GM23338 (cell line): ENCODE measurements around the gene JDP2. TPM values are rescaled to one million over a fixed set of nuclear protein-coding genes. Genes with fewer than 3 reads are reported as not detected.

Experiments
- ATAC-seq: fragments of 200-7000 bp; cut with Tn5 transposase; 3 replicates; pipeline ENCODE4 v1.9.1; 2020
- DNase-seq: peaks from one replicate; pipeline ENCODE4 v3.0.0-alpha.2; 2015; ENCODE audit warnings: low spot score
- H2AFZ ChIP-seq: fragments of 200-600 bp; sonication (generic); 2 replicates; pipeline ENCODE4 v1.8.0; 2016; ENCODE audit warnings: antibody characterized with exemption, mild to moderate bottlenecking, moderate library complexity
- H3F3A ChIP-seq: fragments of 200-600 bp; sonication (generic); replicated peaks from 2 replicates; pipeline ENCODE4 v1.8.0; 2017; ENCODE audit warnings: antibody characterized with exemption, mixed run types, low read depth
- H3K27ac ChIP-seq: fragments of 200-600 bp; sonication (generic); 2 replicates; pipeline ENCODE4 v1.6.1; 2016; ENCODE audit warnings: low read depth
- H3K27me3 ChIP-seq: fragments of 200-600 bp; sonication (generic); 2 replicates; pipeline ENCODE4 v1.8.0; 2016; ENCODE audit warnings: mild to moderate bottlenecking, mixed run types, moderate library complexity; ENCODE audit not compliant: insufficient read depth
- H3K36me3 ChIP-seq: fragments of 200-600 bp; sonication (generic); 2 replicates; pipeline ENCODE4 v1.8.0; 2016; ENCODE audit warnings: mild to moderate bottlenecking; ENCODE audit not compliant: insufficient read depth
- H3K4me1 ChIP-seq: fragments of 200-600 bp; sonication (generic); 2 replicates; pipeline ENCODE4 v1.8.0; 2016; ENCODE audit warnings: mild to moderate bottlenecking, moderate library complexity; ENCODE audit not compliant: insufficient read depth
- H3K4me2 ChIP-seq: fragments of 200-600 bp; sonication (generic); 2 replicates; pipeline ENCODE4 v1.7.1; 2017; ENCODE audit warnings: mixed run types
- H3K4me3 ChIP-seq: fragments of 200-600 bp; sonication (generic); 2 replicates; pipeline ENCODE4 v1.6.1; 2016; ENCODE audit warnings: mixed run types
- H3K79me2 ChIP-seq: fragments of 200-600 bp; sonication (generic); replicated peaks from 2 replicates; pipeline ENCODE4 v1.8.0; 2017; ENCODE audit warnings: mild to moderate bottlenecking; ENCODE audit not compliant: insufficient read depth
- H3K9me2 ChIP-seq: fragments of 200-600 bp; sonication (generic); 2 replicates; pipeline ENCODE4 v1.8.0; 2017; ENCODE audit not compliant: insufficient read depth
- H4K20me1 ChIP-seq: fragments of 200-600 bp; sonication (generic); replicated peaks from 2 replicates; pipeline ENCODE4 v1.8.0; 2017; ENCODE audit warnings: mild to moderate bottlenecking; ENCODE audit not compliant: insufficient read depth
- H3K27ac Mint-ChIP-seq: 2 replicates; pipeline ENCODE4 v1.8.0; 2020; ENCODE audit warnings: inconsistent platforms, mild to moderate bottlenecking, moderate library complexity, mixed read lengths
- H3K27me3 Mint-ChIP-seq: 3 replicates; pipeline ENCODE4 v1.8.0; 2022; ENCODE audit warnings: low read depth, mild to moderate bottlenecking, moderate library complexity, mixed read lengths, inconsistent platforms; ENCODE audit not compliant: insufficient read depth, poor library complexity
- H3K36me3 Mint-ChIP-seq: 3 replicates; pipeline ENCODE4 v1.8.0; 2021; ENCODE audit warnings: low read depth, mild to moderate bottlenecking, inconsistent platforms, moderate library complexity, mixed read lengths
- H3K4me1 Mint-ChIP-seq: 3 replicates; pipeline ENCODE4 v1.8.0; 2020; ENCODE audit warnings: mild to moderate bottlenecking, inconsistent platforms, mixed read lengths
- H3K4me3 Mint-ChIP-seq: 3 replicates; pipeline ENCODE4 v1.8.0; 2021; ENCODE audit warnings: moderate library complexity, mild to moderate bottlenecking, inconsistent platforms, mixed read lengths
- H3K9me3 Mint-ChIP-seq: 3 replicates; pipeline ENCODE4 v1.8.0; 2020; ENCODE audit warnings: moderate library complexity, mild to moderate bottlenecking, inconsistent platforms, mixed read lengths
- CREB1 ChIP-seq: fragments of 250-450 bp; sonication (Bioruptor Pico); IDR thresholded peaks from 2 replicates; pipeline ENCODE4 v1.5.0; 2020; ENCODE audit warnings: low read depth, mild to moderate bottlenecking, moderate library complexity
- EZH2phosphoT487 ChIP-seq: fragments of 200-600 bp; sonication (generic); IDR thresholded peaks from one replicate; pipeline ENCODE4 v1.8.1; 2018; ENCODE audit warnings: antibody characterized with exemption; ENCODE audit not compliant: unreplicated experiment
- JUNB ChIP-seq: IDR thresholded peaks from one replicate; pipeline ENCODE4 v1.6.1; 2016; ENCODE audit warnings: antibody characterized with exemption; ENCODE audit not compliant: unreplicated experiment
- NANOG ChIP-seq: IDR thresholded peaks from 2 replicates; pipeline ENCODE4 v1.6.1; 2016; ENCODE audit warnings: antibody characterized with exemption, borderline replicate concordance
- STAT1 ChIP-seq: IDR thresholded peaks from one replicate; pipeline ENCODE4 v1.6.1; 2016; ENCODE audit warnings: antibody characterized with exemption; ENCODE audit not compliant: unreplicated experiment
- ZNF114 ChIP-seq: fragments of 250-450 bp; sonication (Bioruptor Pico); IDR thresholded peaks from 2 replicates; pipeline ENCODE4 v1.5.0; 2020; ENCODE audit warnings: mild to moderate bottlenecking, moderate library complexity
- ZNF331 ChIP-seq: fragments of 250-450 bp; sonication (Bioruptor Pico); IDR thresholded peaks from 2 replicates; pipeline ENCODE4 v1.5.0; 2020; ENCODE audit warnings: low read depth, mild to moderate bottlenecking, moderate library complexity
- polyA plus RNA-seq: library from polyadenylated mRNA; unstranded; fragments of >200 nt; fragmentation: Nextera tagmentation; extraction: Ambion mirVana; gene quantifications from 2 replicates; pipeline ENCODE4 v1.2.1, GENCODE V29; 2016
- total RNA-seq: library from RNA; depleted of rRNA; stranded (reverse); fragments of >200 nt; shearing (Covaris generic); gene quantifications from 2 replicates; pipeline ENCODE4 v1.2.3, GENCODE V29; 2014
- TF ChIP-seq, protein P1 (sequence below), 2 experiments: fragments of 200-600 bp in 1 of 2; sonication (generic) in 1 of 2; conservative IDR thresholded peaks; 2 replicates each; pipeline versions ENCODE4 v1.5.1 to v1.6.1; 2016 to 2017; ENCODE audit warnings: antibody characterized with exemption in 2 of 2, low read depth in 2 of 2, mild to moderate bottlenecking in 2 of 2, moderate library complexity in 1 of 2

The JDP2 gene
- total and polyA plus RNA-seq, 2 experiments from 2014 or later, result 12.5 to 38.9 TPM

GRCh38 chr14:75487155-75487671 lies 59.4 kb downstream of the JDP2 start:
- H4K20me1 ChIP-seq, result no peaks in the 10 kb centered on the region
- H3K27me3 Mint-ChIP-seq, result peaks cover 4% of the 10 kb centered on the region
- no peak overlapping the region for H3K27ac ChIP-seq
- no peaks in the 10 kb centered on the region for H3K4me1 Mint-ChIP-seq
- no peaks in the 10 kb centered on the region for H3F3A ChIP-seq
- no peaks in the 10 kb centered on the region for H3K36me3 Mint-ChIP-seq
- H3K79me2 ChIP-seq, result no peaks in the 10 kb centered on the region
- DNase-seq, result no peak
- no peak overlapping the region for H3K27ac Mint-ChIP-seq
- no peaks in the 10 kb centered on the region for H3K4me1 ChIP-seq
- no peaks in the 10 kb centered on the region for H3K36me3 ChIP-seq
- 0 out of 2 replicates have a peak overlapping the region, but pooled peaks have one; percentile 47 for H2AFZ ChIP-seq
- no peaks in the 10 kb centered on the region; the same call in 1 of the 2 replicates for H3K9me2 ChIP-seq
- H3K4me3 ChIP-seq, result no peak overlapping the region
- H3K4me3 Mint-ChIP-seq, result no peak overlapping the region
- ATAC-seq, result no peak
- no peaks in the 10 kb centered on the region for H3K9me3 Mint-ChIP-seq
- H3K27me3 ChIP-seq, result no peaks in the 10 kb centered on the region
- H3K4me2 ChIP-seq, result no peak overlapping the region
- TF ChIP-seq ZNF331 (CRISPR knock-in tag), result no peak

- no peak for TF ChIP-seq CREB1 (CRISPR knock-in tag)
- Histone ChIP-seq H2AFZ (peak overlapping the region; percentile 67), H3F3A (no peaks in the 10 kb centered on the region), H3K36me3 (no peaks in the 10 kb centered on the region), H3K4me1 (no peaks in the 10 kb centered on the region), H3K9me2 (no peaks in the 10 kb centered on the region), H3K4me3 (no peak overlapping the region), H3K79me2 (no peaks in the 10 kb centered on the region), H3K27me3 (no peaks in the 10 kb centered on the region), H3K4me2 (0 out of 2 replicates have a peak overlapping the region, but pooled peaks have one; percentile 36), H4K20me1 (no peaks in the 10 kb centered on the region), H3K27ac (no peak overlapping the region)
- DNase-seq (no peak), ATAC-seq (no peak)
- Mint-ChIP-seq H3K9me3 (no peaks in the 10 kb centered on the region), H3K4me1 (no peaks in the 10 kb centered on the region), H3K27ac (no peak overlapping the region), H3K4me3 (no peak overlapping the region), H3K27me3 (peaks cover 4% of the 10 kb centered on the region), H3K36me3 (no peaks in the 10 kb centered on the region)
Observed at GRCh38 chr14:75489480-75489837, 61.6 kb downstream of the JDP2 start.

DNA sequence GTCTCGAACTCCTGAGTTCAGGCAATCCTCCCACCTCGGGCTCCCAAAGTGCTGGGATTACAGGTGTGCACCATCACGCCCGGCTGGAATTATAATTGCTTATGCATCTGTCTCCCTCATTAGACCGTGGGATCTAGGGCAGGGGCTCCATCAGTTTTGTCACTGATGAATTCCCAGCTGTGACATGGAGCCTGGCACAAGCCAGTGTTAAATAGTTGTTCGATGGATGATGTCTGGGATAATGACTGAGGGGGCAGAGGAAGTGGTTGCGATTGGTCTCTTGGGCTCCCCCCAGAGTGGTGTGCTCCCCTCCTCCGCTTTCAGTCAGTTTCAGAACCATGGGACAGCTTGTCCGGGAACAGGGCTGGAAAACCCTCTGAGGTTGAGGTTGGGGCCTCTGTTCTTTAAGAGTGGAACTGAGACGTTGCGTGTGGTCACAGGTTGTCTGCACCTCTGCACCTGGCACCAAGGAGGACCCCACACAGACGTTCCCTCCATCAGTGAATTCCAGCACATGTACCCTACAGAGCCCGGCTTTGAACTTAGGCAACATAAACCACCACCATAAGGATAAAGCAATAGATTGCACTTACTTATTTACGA lies 63.7 kb downstream of the JDP2 start:
- Histone ChIP-seq H3K36me3 (no peaks in the 10 kb centered on the region), H4K20me1 (no peaks in the 10 kb centered on the region), H3F3A (no peaks in the 10 kb centered on the region), H3K27ac (no peak overlapping the region), H3K27me3 (no peaks in the 10 kb centered on the region), H3K4me1 (no peaks in the 10 kb centered on the region), H3K4me3 (no peak overlapping the region), H2AFZ (no peak overlapping the region), H3K79me2 (no peaks in the 10 kb centered on the region), H3K9me2 (peaks cover 13% of the 10 kb centered on the region; the same call in 1 of the 2 replicates), H3K4me2 (no peak overlapping the region)
- Mint-ChIP-seq H3K4me1 (no peaks in the 10 kb centered on the region), H3K4me3 (no peak overlapping the region), H3K27me3 (no peaks in the 10 kb centered on the region), H3K36me3 (no peaks in the 10 kb centered on the region), H3K27ac (no peak overlapping the region), H3K9me3 (no peaks in the 10 kb centered on the region)
- TF ChIP-seq ZNF331 (CRISPR knock-in tag), result no peak
- no peak for TF ChIP-seq STAT1
- no peak for TF ChIP-seq CREB1 (CRISPR knock-in tag)
- TF ChIP-seq, protein P1, sequence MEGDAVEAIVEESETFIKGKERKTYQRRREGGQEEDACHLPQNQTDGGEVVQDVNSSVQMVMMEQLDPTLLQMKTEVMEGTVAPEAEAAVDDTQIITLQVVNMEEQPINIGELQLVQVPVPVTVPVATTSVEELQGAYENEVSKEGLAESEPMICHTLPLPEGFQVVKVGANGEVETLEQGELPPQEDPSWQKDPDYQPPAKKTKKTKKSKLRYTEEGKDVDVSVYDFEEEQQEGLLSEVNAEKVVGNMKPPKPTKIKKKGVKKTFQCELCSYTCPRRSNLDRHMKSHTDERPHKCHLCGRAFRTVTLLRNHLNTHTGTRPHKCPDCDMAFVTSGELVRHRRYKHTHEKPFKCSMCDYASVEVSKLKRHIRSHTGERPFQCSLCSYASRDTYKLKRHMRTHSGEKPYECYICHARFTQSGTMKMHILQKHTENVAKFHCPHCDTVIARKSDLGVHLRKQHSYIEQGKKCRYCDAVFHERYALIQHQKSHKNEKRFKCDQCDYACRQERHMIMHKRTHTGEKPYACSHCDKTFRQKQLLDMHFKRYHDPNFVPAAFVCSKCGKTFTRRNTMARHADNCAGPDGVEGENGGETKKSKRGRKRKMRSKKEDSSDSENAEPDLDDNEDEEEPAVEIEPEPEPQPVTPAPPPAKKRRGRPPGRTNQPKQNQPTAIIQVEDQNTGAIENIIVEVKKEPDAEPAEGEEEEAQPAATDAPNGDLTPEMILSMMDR (conservative IDR thresholded peaks at IDR 0.05; ENCODE audit: low read depth in 2 of 2), result no peak
- TF ChIP-seq JUNB, result no peak
- TF ChIP-seq NANOG, result no peak
- TF ChIP-seq EZH2phosphoT487, result no peak
- no peak for TF ChIP-seq ZNF114 (CRISPR knock-in tag)
- ATAC-seq (no peak), DNase-seq (no peak)
